Liver (tissue), 3 donors: ENCODE data around the gene TOR1A.

Experiments
- CTCF ChIP-seq: fragments of 150-350 bp; IDR thresholded peaks from 2 replicates; pipeline ENCODE4 v1.5.1; 2017; ENCODE audit warnings: improper control_type of control experiment, low read depth, low read length; ENCODE audit not compliant: missing input control
- EGR1 ChIP-seq, 2 donors: IDR thresholded peaks; 2 replicates each; pipeline ENCODE4 v1.6.1; 2016 to 2018; ENCODE audit warnings: antibody characterized with exemption in 2 of 2, low read depth in 2 of 2
- GABPA ChIP-seq, 2 donors: IDR thresholded peaks in 1 of 2; conservative IDR thresholded peaks in 1 of 2; 2 replicates each; pipeline ENCODE4 v1.6.1; 2016; ENCODE audit warnings: antibody characterized with exemption in 2 of 2, mild to moderate bottlenecking in 1 of 2, moderate library complexity in 1 of 2
- HNF4A ChIP-seq, 2 donors: conservative IDR thresholded peaks; 2 replicates each; pipeline ENCODE4 v1.6.1; 2016; ENCODE audit warnings: antibody characterized with exemption in 2 of 2, mild to moderate bottlenecking in 2 of 2
- JUND ChIP-seq, 2 donors: IDR thresholded peaks; 2 replicates each; pipeline ENCODE4 v1.6.1; 2016; ENCODE audit warnings: antibody characterized with exemption in 2 of 2
- NR2F2 ChIP-seq: IDR thresholded peaks from 2 replicates; pipeline ENCODE4 v1.6.1; 2016; ENCODE audit warnings: antibody characterized with exemption
- RAD21 ChIP-seq, 2 donors: IDR thresholded peaks; 2 replicates each; pipeline ENCODE4 v1.6.1; 2016; ENCODE audit warnings: antibody characterized with exemption in 2 of 2, mild to moderate bottlenecking in 2 of 2
- REST ChIP-seq: IDR thresholded peaks from 2 replicates; pipeline ENCODE4 v1.6.1; 2016; ENCODE audit warnings: antibody characterized with exemption, mild to moderate bottlenecking
- SP1 ChIP-seq: IDR thresholded peaks from 2 replicates; pipeline ENCODE4 v1.6.1; 2018; ENCODE audit warnings: antibody characterized with exemption, mild to moderate bottlenecking
- TAF1 ChIP-seq: conservative IDR thresholded peaks from 2 replicates; pipeline ENCODE4 v1.6.1; 2016; ENCODE audit warnings: antibody characterized with exemption, mild to moderate bottlenecking
- donor health status: healthy.
- donor health status: healthy.

- TF ChIP-seq CTCF (no peak), GABPA (IDR thresholded peaks at IDR 0.05 in 1 of 2, conservative IDR thresholded peaks at IDR 0.05 in 1 of 2) (no peak), TAF1 (no peak), RAD21 (IDR thresholded peaks at IDR 0.05) (no peak), HNF4A (conservative IDR thresholded peaks at IDR 0.05) (no peak), NR2F2 (no peak), EGR1 (IDR thresholded peaks at IDR 0.05; ENCODE audit: low read depth in 2 of 2) (no peak), SP1 (no peak), JUND (IDR thresholded peaks at IDR 0.05) (no peak), REST (no peak)
Observed at GRCh38 chr9:129852579-129852978, 28.6 kb upstream of the TOR1A start.
